IPS DF 19.7 (cell line): ENCODE data around the gene MSRB3.

Experiments used
- DNase-seq: peaks from one replicate; pipeline ENCODE4 v3.0.0-alpha.2; 2013; ENCODE audit warnings: low read depth, low spot score

Gene MSRB3

DNA sequence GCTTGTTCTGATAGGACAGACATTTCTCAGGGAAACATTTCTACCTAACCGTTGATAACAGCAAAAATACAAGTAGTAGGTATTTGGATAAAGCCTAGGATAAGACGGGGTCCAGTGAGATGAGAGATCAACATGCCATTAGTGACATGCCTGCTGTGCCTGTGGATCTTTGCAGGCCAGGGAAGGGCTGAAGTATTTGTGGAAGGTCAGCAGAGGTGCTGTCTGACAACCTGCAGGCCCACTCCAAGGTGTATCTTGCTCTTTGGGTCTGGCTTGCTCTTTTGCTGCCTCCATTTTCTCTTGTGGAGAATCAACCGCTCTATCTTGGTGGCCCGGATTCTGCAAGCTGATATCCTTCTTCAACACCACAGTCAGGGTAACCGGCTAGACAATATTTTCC, 46.7 kb downstream of the MSRB3 start:
- no peak for DNase-seq

DNA sequence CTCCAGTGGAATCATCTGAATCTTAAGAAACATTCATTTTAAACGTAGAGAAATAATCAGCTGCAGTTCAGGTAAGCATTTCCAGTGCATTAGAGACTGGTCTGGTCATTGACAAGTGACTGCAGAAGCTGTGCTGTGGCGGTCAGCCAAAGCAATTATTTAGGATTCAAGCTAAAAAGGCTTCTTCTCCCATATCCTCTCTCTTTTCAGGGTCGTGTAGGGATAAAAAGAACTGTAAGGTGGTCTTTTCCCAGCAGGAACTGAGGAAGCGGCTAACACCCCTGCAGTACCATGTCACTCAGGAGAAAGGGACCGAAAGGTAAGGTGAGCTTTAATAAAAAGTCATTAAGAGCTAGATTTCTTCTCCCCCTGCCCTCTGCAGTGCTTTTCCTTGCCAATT, 48.1 kb downstream of the MSRB3 start:
- no peak for DNase-seq

DNA sequence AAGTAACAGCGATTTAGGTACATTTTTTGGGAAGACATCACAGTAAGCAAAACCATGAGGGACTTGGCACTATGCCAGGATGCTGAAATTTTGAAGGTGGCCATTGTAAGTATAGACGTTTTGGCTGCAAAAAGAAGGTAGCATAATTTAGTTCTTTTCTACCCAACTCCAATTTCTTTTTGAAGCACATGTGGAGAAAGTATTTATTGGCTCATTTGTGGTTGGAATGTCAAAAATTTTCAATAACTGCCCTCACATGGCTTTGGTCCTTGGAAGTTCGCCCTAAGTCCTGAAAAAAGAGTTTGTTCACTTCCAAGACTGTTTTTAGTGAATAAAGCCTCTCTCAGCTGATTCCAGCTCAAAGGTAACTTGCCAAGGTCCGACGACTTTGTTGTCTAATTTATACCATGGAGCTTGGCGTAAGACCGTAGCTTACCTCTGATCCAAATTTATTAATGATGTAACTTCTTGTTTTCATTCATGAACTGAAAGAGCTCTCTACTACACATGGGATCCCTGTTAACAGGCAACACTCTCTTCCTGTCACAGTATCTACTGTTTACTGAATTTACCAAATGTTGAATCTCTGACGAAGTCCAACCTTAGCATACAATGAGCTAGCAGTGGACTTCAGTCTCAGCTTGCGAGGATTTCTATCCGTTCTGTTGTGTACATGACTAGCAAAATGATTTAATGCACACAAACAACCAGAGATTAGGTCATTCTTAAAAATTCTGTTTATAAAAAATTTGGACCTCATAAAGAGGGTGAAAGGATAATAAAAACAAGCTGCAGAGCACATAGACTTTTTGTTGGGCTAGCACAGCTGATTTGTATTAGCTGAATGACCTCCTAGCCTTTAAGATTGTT, 49.0 kb downstream of the MSRB3 start:
- DNase-seq = no peak

DNA sequence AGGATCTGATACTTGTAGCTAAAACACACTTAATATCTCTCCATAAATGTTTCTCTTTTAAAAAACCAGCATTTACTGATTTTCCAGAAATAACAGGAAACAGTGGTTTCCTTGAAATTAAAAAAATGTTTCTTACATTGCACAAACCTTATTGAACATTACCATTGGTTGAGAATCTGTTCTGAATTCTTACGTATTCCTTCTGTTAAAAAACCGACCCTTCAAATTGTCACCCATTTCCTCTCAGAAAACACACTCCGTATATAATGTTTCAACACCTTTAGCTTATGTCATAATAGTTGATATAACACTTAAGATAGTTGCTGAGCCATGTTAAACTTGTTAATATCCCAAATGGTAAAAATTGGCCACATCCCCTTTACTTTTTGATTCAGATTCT, 51.2 kb downstream of the MSRB3 start:
- DNase-seq = no peak

DNA sequence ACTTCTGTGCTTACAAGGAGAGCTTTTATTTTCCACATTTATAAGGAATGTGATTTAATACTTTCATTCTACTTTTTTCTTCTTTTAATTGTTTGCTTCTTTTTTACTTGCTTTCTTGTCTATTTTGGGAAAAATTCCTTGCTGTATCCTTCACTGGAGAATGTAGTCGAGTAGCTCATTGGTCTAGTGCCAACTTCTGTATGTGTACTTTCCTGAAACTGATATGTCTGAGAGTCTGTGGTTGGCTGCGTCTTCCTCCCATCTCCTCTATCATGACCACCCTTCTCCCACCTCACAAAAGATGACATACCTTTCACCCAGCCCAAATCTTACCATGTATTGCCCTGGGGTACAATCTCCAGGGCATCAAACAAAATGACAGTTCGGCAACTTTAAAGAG, 51.8 kb downstream of the MSRB3 start:
- DNase-seq = no peak

DNA sequence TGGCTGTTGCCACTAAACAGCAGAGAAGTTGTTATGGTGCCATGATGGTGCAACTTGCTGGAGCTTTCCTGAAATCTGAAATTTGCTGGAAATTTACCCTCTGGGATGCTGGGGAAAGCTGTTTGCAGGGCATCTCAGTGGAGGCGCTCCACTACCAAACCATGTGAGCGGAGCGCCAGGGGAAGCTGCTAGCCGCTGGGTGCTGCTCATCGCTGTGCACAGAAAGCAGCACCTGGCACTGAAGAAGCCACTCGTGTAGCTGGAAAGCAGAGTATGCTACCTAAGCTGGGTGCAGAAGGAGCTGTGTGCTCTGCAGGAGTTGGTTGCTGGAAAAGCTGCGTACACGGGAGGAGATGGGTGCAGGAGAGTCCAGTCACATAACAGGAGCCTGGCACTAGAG, 53.0 kb downstream of the MSRB3 start:
- DNase-seq = no peak

DNA sequence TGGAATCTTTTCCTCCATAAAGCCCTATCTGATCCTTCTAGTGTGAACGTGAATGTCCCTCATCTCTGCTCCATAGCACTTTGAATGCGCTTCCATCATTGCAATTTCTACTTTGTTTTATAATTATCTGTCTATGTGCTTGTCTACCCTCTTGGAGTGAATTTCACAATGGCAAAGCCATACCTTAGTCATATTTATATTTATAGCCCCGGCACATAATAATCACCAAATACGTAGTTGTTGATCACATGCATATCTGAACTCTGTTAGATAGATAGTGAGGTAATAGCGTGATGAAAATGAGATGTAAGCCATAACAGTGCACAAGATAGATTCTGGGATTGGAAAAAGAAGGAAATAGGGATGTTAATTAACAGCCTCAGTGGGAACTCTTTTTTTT, 55.2 kb downstream of the MSRB3 start:
- DNase-seq = no peak

DNA sequence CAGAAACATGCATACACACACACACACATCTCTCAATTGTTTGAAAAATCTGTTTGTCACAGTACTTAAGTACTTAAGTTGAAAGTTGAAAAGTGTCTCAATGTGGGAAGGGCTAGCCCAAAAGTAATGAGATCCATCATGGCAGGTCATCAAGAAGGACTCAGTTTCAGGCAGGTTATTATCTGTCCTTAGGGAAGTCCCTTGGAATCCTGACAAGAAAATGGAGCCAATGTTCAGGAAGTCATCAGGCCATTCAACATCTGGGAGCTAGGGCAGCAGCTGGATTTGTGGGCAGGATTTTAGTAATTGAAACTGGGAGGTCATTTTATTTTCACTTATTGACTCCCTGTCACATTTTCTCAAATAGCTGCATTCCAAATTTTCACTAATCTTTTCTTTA, 56.0 kb downstream of the MSRB3 start:
- DNase-seq = no peak

DNA sequence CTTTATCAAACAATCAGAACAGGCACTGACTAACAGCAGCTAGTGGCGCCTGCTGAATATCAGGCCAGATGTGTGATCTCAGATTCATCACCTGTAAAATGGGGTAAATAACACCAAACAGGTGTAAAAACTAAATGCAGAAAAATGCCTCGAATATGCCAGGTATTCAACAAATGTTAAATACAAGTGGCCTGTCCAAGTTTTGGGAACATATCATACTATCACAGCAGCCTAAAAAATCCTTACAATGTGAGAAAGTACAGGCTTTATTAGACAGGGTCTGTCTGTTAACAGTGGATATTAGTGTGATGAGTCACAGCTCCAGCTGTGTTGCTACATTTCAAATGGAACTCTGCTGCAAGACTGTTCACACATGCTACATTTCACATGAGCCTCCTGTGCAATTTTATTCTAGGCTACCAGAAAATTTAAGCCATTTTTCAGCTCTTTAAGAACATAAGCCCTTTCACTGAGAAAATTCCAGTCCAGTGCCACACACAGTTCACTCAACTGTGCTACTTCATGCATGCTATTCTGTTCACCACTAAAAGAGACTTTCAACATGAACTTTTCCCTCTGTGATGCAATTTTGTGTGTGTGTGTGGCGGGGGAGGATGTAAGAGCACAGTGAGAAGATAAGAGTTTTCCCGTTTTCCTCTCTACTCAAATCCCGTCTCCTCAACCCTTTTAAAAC, 56.7 kb downstream of the MSRB3 start:
- DNase-seq = no peak

DNA sequence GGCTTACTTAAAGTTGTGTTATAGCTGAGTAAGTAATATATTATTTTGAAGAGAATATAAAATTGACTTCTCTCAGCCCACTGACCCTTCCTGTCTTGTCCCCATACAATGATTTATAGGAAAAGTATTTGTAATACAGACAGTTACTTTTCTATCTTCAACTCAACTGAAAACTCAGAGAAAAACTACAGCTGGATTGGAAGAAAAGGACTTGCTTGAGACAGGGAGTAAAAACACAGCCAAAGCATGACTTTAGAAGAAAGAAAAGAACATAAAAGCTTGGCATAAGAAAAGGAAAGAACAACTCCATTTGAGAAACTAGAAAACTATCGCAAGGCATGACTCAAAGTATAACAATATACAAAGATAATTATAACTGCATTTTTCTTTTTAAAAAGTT, 57.5 kb downstream of the MSRB3 start:
- DNase-seq = no peak

DNA sequence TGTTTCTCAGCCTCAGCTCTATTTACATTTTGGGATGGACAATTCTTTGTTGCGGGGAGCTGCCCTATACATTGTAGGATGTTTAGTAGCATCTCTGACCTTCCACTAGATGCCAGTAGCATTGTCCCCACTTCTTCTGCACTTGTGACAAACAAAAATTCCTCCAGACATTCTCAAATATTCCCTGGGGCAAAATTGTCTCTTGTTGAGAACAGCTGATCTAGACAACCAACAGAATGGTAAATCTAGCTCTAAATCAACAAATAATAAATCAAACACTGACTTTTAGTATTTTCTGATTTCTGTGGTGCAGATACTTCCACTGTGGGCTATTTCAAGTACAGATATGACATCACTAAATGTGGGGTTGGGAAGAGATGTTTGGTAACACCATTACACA, 60.7 kb downstream of the MSRB3 start:
- DNase-seq = no peak

DNA sequence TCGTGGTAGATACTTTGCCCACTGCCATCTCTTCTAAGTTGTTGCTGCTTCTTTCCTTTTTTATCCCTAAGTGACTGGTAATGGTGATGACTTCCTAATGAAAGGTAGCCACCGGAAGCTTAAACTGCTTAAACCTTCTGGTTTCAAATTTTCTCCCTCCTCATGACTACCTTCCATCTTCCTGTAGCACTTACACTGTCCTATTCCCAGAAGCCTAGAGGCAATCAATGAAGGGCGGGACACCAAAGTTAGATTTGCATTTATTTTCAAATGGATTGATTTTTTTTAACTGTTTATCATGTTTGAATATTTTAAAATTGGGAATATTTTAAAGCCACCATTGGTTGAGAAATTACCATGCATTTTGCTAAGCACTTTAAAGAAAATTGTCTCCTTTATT, 64.7 kb downstream of the MSRB3 start:
- DNase-seq = no peak

DNA sequence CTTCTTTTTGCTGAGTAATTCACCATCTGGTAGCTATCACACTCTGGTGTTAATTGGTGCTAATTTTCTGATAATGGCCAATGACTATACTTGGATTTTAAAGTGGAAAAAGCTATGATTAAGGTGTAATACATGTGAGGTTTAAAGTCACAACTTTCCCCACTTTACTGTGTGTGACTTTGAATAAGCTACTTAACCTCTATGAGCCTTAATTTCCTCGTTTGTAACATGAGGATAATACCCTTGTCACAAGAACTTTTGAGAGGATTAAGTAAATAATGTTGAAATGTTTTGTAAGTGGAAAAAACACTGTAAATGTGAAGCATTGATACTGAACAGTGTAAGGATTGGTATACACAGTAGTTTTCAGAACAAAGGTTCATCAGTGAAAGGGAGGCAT, 65.3 kb downstream of the MSRB3 start:
- DNase-seq = no peak

DNA sequence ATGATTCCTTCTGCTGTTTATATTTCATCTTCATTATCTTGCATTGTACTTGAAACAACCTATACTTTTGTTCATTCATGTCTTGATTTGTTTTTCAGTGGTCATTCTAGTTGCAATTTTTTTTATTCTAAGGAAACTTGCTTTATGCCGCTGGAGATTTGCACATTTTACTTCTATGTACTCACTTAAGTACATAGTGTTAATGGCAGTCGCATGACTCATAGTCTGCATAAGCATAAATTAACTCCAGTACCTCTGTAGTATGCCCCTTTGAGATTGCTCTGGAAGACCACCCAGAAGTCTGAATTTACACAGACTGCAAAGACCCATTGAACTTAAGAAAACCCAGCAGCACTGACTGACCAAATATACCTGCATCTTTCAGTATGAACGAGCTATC, 77.0 kb downstream of the MSRB3 start:
- DNase-seq = no peak

DNA sequence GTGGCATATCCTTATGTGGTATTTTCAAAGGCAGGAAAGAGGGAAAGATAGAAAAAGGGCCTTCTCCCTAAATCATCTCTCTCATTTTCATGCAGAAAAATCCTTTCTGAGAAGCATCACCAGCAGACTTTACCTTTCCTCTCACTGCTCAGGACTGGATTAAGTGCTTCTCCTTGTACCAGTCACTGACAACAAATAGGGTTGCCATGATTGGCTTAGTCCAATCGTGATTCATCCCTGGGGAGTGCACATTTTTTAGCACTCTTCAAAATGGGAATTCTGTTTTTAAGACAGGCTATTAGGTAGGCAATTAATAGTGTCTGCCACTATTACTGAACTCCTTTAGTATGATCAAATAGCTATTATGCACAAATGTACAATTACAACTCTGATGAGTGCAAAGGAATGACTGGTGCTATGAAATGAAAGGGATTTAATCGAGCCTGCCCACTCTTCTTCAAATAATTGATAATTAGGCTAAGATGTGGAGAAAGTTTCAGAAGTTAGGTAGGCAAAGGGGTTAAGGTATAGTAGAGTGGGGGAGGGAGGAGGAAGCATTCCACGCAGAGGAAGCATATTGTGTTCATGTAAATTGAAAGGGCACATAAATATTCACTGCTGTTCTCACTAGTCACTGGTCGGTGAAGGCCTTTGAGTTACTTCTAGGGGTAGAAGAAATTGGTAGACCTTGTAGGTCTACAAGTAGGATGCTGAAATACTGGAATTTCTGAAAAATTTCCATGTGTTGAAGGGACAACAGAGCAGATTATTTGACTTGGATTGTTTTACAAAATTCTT, 84.0 kb downstream of the MSRB3 start:
- no peak for DNase-seq

DNA sequence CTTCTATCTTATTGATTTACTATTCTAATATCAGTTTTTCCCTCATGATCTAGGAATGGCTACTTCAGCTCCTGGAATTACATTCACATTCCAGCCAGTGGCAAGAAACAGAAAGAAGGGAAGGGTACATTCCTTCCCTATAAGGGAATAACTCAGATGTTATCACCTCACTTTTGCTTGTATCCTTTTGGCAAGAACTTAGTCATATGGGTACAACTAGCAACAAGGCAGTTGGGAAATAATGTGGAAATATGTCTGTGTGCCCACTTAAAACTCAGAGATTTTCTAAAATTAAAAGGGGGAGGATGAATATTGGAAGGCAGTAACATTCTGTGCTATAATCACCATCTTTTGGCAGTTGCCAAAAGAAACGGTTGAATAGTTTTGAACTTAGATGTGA, 85.6 kb downstream of the MSRB3 start:
- DNase-seq = no peak

DNA sequence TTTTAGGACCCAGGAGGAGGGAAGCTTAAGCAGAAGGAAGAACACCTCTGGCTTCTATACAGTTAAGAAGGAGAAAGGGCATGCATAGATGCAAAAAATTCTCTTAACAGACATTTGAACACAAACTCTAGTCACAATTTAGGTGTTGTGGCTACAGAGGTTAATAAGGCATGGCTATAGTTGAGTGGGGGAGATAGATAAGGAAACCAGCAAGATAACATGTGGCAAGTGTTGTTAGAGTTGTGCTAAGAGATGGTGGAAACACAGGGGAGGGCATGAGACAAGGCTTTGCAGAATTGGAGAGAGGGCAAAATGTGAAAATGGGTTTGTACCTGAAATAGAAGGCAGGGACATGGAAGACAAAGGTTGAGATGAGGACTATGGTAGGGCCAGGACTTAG, 88.9 kb downstream of the MSRB3 start:
- no peak for DNase-seq

DNA sequence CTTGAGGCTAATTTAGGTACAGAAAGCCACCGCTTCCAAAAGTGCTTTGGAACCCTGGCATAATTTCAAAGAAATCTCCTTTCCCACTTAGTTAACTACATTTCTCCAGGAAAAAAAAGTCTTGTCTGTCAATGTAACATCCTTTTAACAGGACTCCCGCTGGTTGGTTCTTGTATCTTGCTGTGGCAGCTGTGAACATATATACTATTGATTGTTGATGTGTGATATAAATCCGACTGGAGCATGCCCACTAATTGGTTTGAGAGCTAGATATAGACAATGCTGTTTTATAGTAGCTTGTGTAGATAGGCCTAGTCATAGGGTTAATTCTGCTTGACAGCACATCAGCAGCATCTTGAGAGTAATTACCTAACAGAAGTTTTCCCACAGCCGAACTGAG, 89.6 kb downstream of the MSRB3 start:
- DNase-seq = no peak

DNA sequence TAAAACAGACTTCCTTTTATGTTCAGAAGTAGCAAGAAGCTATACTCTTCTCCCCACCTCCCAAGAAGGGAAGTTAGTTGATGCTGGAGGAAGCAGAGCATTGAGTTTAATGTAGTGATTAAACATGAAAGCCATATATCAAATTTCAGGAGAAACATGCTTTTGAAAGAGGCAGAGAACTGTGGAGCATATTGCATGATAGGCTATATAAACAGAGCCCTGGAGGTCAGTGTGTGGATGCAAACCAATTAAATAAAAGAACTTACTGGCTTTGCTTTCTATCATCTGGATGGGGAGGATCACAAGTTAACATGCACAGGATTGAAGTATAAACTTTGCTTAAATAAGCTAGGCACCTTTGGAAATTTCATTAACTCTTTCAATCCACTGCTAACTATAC, 94.1 kb downstream of the MSRB3 start:
- no peak for DNase-seq

DNA sequence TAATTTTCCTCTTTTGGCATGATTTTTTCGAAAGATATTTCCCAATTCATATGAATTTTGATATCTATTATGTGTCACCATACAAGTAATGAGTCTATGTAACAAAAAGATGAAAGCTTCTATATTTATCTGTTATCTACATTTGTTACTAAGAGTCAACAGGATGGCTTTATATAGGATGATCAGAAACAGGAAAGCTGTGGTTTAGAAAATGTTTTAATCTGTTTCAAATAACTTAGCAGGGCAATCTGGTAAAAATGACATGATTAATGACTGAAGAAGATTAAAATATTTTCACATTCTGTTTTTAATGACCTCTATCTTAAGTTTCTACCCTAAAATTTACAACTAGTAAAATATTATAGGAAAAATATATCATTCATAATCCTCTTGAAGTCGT, 105.8 kb downstream of the MSRB3 start:
- no peak for DNase-seq

DNA sequence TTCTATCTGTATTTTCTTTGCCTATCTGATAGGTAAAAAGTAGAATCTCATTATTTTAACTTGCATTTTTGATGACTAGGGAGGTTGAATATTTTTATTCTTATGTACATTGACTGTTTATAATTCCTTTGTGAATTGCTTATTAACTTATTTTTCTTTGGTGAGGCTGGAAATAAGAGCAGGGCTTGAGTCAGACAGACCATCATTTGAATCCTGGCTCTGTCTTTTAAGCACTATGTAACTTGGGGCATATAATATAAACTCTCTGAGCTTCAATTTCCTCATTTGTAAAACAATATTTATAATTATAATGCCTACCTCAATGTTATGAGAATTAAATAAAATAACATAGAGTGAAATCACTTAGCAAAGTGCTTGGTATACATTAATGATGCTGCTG, 108.9 kb downstream of the MSRB3 start:
- DNase-seq = no peak

DNA sequence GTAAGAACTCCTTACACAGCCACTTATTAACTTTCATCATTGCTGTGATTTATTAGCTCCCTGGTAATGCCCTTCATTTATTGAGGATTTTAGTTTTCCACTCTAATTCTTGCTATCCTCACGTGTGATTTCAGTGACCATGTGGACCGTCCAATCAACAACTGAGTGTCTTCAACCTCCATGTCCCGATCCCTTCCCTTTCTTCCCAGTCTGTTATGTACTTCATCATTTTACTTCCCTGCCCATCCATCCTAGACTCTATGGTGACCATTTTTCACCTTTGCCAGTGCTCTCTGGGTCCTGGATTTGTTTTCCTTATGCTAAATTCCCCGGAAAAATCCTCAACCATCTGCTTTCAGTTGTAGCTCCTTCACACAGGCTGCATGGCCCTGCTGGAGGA, 111.0 kb downstream of the MSRB3 start:
- no peak for DNase-seq

DNA sequence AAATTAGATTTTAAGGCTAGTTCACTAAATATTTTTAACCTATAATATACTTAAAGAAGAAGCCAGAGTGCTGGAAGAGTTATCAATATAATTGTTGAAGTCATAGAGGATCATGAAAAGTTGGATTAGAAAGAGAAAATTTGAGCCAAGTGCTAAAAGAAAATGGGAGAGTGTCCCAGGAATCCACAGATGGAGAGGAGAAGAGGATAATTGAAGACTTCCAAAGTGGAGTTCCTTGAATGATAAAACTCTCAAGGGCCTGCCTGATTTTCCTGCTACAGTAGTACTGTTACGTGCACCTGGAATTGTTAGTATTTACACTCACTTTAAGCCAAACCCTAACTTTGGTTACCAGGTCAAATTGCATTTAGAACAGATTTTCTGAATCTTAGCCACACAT, 113.2 kb downstream of the MSRB3 start:
- no peak for DNase-seq
